GM21423 (cell line): ENCODE data around the gene FBXW4.

Experiments
- ATAC-seq: cut with Tn5 transposase; IDR thresholded peaks from one replicate; pipeline ENCODE4 v1.9.1; 2021; ENCODE audit warnings: mild to moderate bottlenecking, moderate library complexity; ENCODE audit not compliant: unreplicated experiment

Gene FBXW4

GRCh38 chr10:101569323-101569621 lies 125.7 kb downstream of the FBXW4 start:
- ATAC-seq: no peak

- no peak for ATAC-seq
These were observed 126.8 kb downstream of the FBXW4 start for GRCh38 chr10:101568054-101568745.

GRCh38 chr10:101567165-101568006 lies 127.6 kb downstream of the FBXW4 start:
- no peak for ATAC-seq

- ATAC-seq: no peak
These were observed 128.4 kb downstream of the FBXW4 start for GRCh38 chr10:101566333-101567164.

- no peak for ATAC-seq
These were observed 129.0 kb downstream of the FBXW4 start for GRCh38 chr10:101565936-101566332.

- no peak for ATAC-seq
These were observed 129.5 kb downstream of the FBXW4 start for GRCh38 chr10:101565370-101565900.

GRCh38 chr10:101564490-101564991 lies 130.4 kb downstream of the FBXW4 start:
- ATAC-seq: no peak

- ATAC-seq: no peak
These were observed 131.4 kb downstream of the FBXW4 start for GRCh38 chr10:101563497-101564040.

- no peak for ATAC-seq
These were observed 132.0 kb downstream of the FBXW4 start for GRCh38 chr10:101563007-101563406.

- ATAC-seq: no peak
These were observed 132.7 kb downstream of the FBXW4 start for GRCh38 chr10:101562231-101562630.

- ATAC-seq: no peak
These were observed 133.7 kb downstream of the FBXW4 start for GRCh38 chr10:101561068-101561915.
